ENCODE results near the gene HLA-A. TPM values are rescaled to one million over a fixed set of nuclear protein-coding genes. Genes with fewer than 3 reads are reported as not detected.

HLA-A gene
- total RNA-seq, 4 donors from 2014 or later, result 243 to 610 (median 499) TPM

DNA sequence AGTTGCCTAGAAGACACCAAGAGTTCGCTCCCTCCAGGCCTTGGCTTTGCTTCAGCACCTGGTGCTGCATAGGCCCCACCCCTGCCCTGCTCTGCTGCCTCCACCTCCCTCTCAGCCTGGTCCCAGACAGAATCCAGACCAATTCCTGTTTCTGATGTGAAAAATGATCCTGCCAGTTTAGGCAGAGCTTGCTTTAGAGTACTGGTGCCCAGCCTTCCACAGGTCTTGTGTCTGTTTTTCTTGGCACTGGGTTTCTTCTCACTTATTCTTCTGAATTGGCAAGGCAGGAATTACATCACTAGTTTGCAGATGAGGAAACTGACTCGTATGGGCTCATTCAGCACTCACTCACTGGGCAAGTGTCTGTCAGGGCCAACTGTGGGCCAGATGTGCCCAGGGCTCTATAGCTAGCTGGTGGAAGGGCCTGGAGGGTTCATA, 53.0 kb downstream of the HLA-A start:
- Histone ChIP-seq H3K4me1 (no peaks in the 10 kb centered on the region), H3K9me3 (no peaks in the 10 kb centered on the region), H3K27ac (replicated peaks in 1 of 4) (no peak overlapping the region), H3K36me3 (no peaks in the 10 kb centered on the region), H3K27me3 (no peaks in the 10 kb centered on the region), H3K4me3 (no peak overlapping the region)
- TF ChIP-seq POLR2AphosphoS5 (IDR thresholded peaks at IDR 0.05), result no peak
- no peak for TF ChIP-seq EP300 (IDR thresholded peaks at IDR 0.05)
- no peak for TF ChIP-seq POLR2A (IDR thresholded peaks at IDR 0.05; ENCODE audit: low read depth)
- TF ChIP-seq, protein P1, sequence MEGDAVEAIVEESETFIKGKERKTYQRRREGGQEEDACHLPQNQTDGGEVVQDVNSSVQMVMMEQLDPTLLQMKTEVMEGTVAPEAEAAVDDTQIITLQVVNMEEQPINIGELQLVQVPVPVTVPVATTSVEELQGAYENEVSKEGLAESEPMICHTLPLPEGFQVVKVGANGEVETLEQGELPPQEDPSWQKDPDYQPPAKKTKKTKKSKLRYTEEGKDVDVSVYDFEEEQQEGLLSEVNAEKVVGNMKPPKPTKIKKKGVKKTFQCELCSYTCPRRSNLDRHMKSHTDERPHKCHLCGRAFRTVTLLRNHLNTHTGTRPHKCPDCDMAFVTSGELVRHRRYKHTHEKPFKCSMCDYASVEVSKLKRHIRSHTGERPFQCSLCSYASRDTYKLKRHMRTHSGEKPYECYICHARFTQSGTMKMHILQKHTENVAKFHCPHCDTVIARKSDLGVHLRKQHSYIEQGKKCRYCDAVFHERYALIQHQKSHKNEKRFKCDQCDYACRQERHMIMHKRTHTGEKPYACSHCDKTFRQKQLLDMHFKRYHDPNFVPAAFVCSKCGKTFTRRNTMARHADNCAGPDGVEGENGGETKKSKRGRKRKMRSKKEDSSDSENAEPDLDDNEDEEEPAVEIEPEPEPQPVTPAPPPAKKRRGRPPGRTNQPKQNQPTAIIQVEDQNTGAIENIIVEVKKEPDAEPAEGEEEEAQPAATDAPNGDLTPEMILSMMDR (IDR thresholded peaks at IDR 0.05), result no peak
- DNase-seq (ENCODE audit: extremely low spot score), result no peak
- WGBS, result 43% methylated on average over 2 of the region's 2 CpGs
- intact Hi-C loops (cut with DNase I), result no loop called here

Small RNA genes within 50 kb of the gene (small RNA-seq; reads per million reads assigned to genes)
- 0 reads per million in 3 donors for gene HLA-U

Other genes with a start within 250 kb of the HLA-A start
- gene HLA-F, start 219.1 kb upstream of the HLA-A start, total RNA-seq, result 10 to 100 TPM; 36.1 to 69.6 (median 52.8) TPM
- gene HLA-G, start 114.7 kb upstream of the HLA-A start, total RNA-seq, result not detected
- 10 to 100 TPM; 12.9 to 21.0 (median 17.4) TPM for gene POLR1H, start 118.7 kb downstream of the HLA-A start, total RNA-seq
- gene PPP1R11, start 124.7 kb downstream of the HLA-A start, total RNA-seq, result 10 to 100 TPM; 50.7 to 64.7 (median 60.2) TPM
- under 1 TPM in 1 of 4 donors, not detected in 3; 0.11 TPM for gene RNF39, start 133.2 kb downstream of the HLA-A start, total RNA-seq
- 1 to 10 TPM in 1 of 4 donors, not detected in 3; 1.3 TPM for gene TRIM31, start 170.6 kb downstream of the HLA-A start, total RNA-seq
- gene TRIM40, start 193.6 kb downstream of the HLA-A start, total RNA-seq, result not detected
- gene TRIM10, start 218.7 kb downstream of the HLA-A start, total RNA-seq, result under 1 TPM in 3 of 4 donors, not detected in 1; 0.17 to 0.50 (median 0.42) TPM
- under 1 TPM in 1 of 4 donors, not detected in 3; 0.42 TPM for gene TRIM15, start 221.0 kb downstream of the HLA-A start, total RNA-seq

All from esophagus muscularis mucosa (tissue), 4 donors.